ENCODE measurements around the gene NFKBIB.
A peak's percentile ranks its signal among the peaks of the same experiment; 100 is the strongest.

The NFKBIB gene

GRCh38 chr19:38924388-38924787 lies 24.6 kb downstream of the NFKBIB start:
- no peak overlapping the region for H3K4me3 ChIP-seq (ENCODE audit: low read length)
- TF ChIP-seq CTCF (conservative IDR thresholded peaks at IDR 0.05; ENCODE audit: low read length): no peak
- no peak for DNase-seq (ENCODE audit: low read depth)

- TF ChIP-seq CTCF (conservative IDR thresholded peaks at IDR 0.05; ENCODE audit: low read length): no peak
- DNase-seq (ENCODE audit: low read depth): no peak
- no peak overlapping the region for H3K4me3 ChIP-seq (ENCODE audit: low read length)
Observed at GRCh38 chr19:38928391-38929001, 28.7 kb downstream of the NFKBIB start.

- H3K4me3 ChIP-seq (ENCODE audit: low read length): peak within 1 kb of the TSS; percentile 98
- DNase-seq (ENCODE audit: low read depth): peak; percentile 92
- TF ChIP-seq CTCF (conservative IDR thresholded peaks at IDR 0.05; ENCODE audit: low read length): peak; percentile 85
Observed at GRCh38 chr19:38929929-38930775, 30.4 kb downstream of the NFKBIB start, which contains the start of gene SARS2. TSS of gene SARS2 (minus strand) at chr19:38930763. CDS start at chr19:38930736, 27 bp downstream.

GRCh38 chr19:38930776-38931520 lies 31.2 kb downstream of the NFKBIB start, which contains the start of gene MRPS12:
TSS of gene MRPS12 (plus strand) at chr19:38930944. CDS start at chr19:38931295, 351 bp downstream.
- no peak for TF ChIP-seq CTCF (conservative IDR thresholded peaks at IDR 0.05; ENCODE audit: low read length)
- H3K4me3 ChIP-seq (ENCODE audit: low read length): peak within 1 kb of the TSS; percentile 98
- peak; percentile 99 for DNase-seq (ENCODE audit: low read depth)

- no peak for DNase-seq (ENCODE audit: low read depth)
- no peak for TF ChIP-seq CTCF (conservative IDR thresholded peaks at IDR 0.05; ENCODE audit: low read length)
- peak overlapping the region; percentile 98 for H3K4me3 ChIP-seq (ENCODE audit: low read length)
Observed at GRCh38 chr19:38931521-38931793, 31.7 kb downstream of the NFKBIB start.

GRCh38 chr19:38932425-38933179 lies 32.8 kb downstream of the NFKBIB start:
- peak; percentile 47 for TF ChIP-seq CTCF (conservative IDR thresholded peaks at IDR 0.05; ENCODE audit: low read length)
- H3K4me3 ChIP-seq (ENCODE audit: low read length): no peak overlapping the region
- DNase-seq (ENCODE audit: low read depth): peak; percentile 45

All from AG10803 (cell line).